ENCODE measurements around the gene CXCR6. TPM values are rescaled to one million over a fixed set of nuclear protein-coding genes. Genes with fewer than 3 reads are reported as not detected.

The CXCR6 gene
- total RNA-seq, 4 donors from 2014 or later: 0.54 to 3.5 (median 0.87) TPM; not detected in 1

DNA sequence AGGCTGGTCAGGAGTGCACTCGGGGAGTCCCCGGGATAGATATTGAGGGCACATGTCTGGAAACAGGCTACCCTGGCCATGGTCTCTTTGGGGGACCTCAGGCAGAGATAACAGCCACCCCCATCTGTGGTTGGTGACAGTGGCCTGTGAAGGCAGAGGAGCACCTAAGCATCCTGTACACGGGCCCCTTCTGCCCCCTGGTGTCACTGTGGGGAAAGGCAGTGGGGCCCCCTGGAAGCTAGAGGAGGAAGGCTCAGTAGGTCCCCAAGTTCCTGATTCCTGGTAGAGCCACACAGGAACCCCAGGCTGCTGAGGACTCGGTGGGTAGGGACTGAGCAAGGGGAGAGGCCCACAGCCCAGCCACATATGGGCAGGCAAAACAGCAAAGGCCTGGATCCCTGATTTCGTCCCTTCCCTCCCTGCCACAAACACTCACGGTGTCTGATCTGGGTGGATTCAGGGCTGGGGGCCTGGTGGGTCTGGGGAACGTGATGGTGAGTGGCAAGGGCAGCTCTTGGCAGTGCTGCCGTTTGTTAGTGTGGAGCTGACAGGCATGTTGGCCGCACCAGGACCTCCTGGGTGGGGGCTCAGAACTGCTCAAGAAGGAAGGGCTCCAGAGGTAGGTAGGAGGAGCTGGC lies 14.1 kb upstream of the CXCR6 start:
- H3K27me3 ChIP-seq: no peaks in the 10 kb centered on the region
- no peak overlapping the region for H3K4me3 ChIP-seq
- H3K4me1 ChIP-seq: no peaks in the 10 kb centered on the region
- WGBS, 2 donors (ENCODE audit: low coverage in 1 of 2): 20% methylated on average over 1 of the region's 9 CpGs; no CpG with 5 or more reads in 1 of the 2 donors
- no peak overlapping the region for H3K27ac ChIP-seq
- peaks cover 0 to 97% of the 10 kb centered on the region in 2 donors for H3K36me3 ChIP-seq
- TF ChIP-seq POLR2A (IDR thresholded peaks at IDR 0.05) (no peak), POLR2AphosphoS5 (IDR thresholded peaks at IDR 0.05) (no peak)
- TF ChIP-seq, protein P1, sequence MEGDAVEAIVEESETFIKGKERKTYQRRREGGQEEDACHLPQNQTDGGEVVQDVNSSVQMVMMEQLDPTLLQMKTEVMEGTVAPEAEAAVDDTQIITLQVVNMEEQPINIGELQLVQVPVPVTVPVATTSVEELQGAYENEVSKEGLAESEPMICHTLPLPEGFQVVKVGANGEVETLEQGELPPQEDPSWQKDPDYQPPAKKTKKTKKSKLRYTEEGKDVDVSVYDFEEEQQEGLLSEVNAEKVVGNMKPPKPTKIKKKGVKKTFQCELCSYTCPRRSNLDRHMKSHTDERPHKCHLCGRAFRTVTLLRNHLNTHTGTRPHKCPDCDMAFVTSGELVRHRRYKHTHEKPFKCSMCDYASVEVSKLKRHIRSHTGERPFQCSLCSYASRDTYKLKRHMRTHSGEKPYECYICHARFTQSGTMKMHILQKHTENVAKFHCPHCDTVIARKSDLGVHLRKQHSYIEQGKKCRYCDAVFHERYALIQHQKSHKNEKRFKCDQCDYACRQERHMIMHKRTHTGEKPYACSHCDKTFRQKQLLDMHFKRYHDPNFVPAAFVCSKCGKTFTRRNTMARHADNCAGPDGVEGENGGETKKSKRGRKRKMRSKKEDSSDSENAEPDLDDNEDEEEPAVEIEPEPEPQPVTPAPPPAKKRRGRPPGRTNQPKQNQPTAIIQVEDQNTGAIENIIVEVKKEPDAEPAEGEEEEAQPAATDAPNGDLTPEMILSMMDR (IDR thresholded peaks at IDR 0.05): peak in 3 of 4 experiments; percentile 38 to 60 (median 39)
- H3K9me3 ChIP-seq: no peaks in the 10 kb centered on the region
- ATAC-seq: no peak

DNA sequence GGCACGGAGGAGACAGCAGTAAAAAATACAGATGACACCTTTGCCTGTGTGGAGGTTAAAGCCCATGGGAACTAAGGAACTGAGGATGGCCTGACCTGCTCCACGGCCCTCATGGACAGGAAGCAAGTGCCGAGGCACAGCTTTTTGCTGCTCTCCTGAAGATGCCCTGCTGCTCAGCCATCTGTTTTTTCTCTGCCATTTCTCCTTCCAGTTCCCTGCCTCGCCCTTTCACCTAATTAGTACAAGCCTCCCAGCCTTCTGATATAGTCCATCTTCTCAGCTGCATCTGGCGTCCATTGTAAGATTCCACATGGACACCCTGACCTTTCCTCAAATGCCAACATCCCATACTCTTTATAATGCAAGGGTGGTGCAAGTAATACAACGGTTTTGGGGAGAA lies 11.8 kb upstream of the CXCR6 start:
- no peak overlapping the region for H3K4me3 ChIP-seq
- no peak overlapping the region for H3K27ac ChIP-seq
- H3K36me3 ChIP-seq: peaks cover 0 to 100% of the 10 kb centered on the region in 2 donors
- ATAC-seq: no peak
- H3K27me3 ChIP-seq: no peaks in the 10 kb centered on the region
- H3K9me3 ChIP-seq: no peaks in the 10 kb centered on the region
- no peak for TF ChIP-seq POLR2A (IDR thresholded peaks at IDR 0.05)
- no peak for TF ChIP-seq EP300 (IDR thresholded peaks at IDR 0.05)
- TF ChIP-seq POLR2AphosphoS5 (IDR thresholded peaks at IDR 0.05): no peak
- TF ChIP-seq, protein P1 (IDR thresholded peaks at IDR 0.05): no peak
- WGBS, 2 donors (ENCODE audit: low coverage in 1 of 2): 82 to 90% methylated on average over 4 of the region's 6 CpGs
- no peaks in the 10 kb centered on the region for H3K4me1 ChIP-seq

DNA sequence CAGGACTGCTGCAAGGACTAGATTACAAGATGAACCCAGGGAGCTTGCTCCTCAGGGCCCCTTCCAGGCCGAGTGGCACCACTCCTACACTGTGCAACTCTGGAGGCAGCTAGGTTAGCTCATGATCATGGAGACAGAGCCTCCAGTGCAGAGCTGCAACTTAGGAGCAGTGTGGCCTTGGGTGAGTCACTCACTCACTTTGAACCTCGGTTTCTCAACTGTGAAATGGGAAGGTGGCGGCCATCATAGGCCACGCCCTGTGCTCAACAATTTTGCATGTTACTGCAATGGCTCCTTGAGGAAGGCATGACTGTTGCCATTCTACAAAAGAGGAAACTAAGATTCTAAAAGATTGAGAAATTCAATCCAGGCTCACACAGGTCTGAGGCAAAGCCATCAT lies 11.2 kb upstream of the CXCR6 start:
- Histone ChIP-seq H3K36me3 (peaks cover 0 to 100% of the 10 kb centered on the region in 2 donors), H3K4me1 (no peaks in the 10 kb centered on the region), H3K27ac (no peak overlapping the region), H3K4me3 (no peak overlapping the region), H3K27me3 (no peaks in the 10 kb centered on the region), H3K9me3 (no peaks in the 10 kb centered on the region)
- no peak for ATAC-seq
- TF ChIP-seq EP300 (IDR thresholded peaks at IDR 0.05) (no peak), POLR2AphosphoS5 (IDR thresholded peaks at IDR 0.05) (no peak), POLR2A (IDR thresholded peaks at IDR 0.05) (no peak)
- TF ChIP-seq, protein P1 (IDR thresholded peaks at IDR 0.05): no peak
- WGBS, 2 donors (ENCODE audit: low coverage in 1 of 2): 95% methylated on average over 3 to 4 of the region's 4 CpGs

DNA sequence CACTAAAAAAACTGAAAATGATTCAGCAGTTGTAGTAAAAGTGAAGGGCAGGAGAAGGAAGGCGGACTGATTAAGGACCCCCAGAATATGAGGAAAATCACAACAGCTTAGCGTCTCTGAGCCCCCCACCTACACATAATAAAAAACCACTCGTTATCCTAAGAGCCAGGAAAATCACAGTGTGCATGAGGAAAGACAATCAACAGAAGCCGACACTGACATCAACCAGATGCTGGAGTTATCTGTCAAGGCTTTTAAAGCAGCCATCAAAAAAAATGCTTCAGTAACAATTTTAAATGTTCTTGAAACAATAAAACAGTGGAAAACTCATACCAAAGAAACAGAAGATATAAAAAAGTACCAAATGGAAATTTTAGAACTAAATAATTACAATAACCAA lies 9.7 kb upstream of the CXCR6 start:
- TF ChIP-seq, protein P1 (IDR thresholded peaks at IDR 0.05): no peak
- TF ChIP-seq POLR2A (IDR thresholded peaks at IDR 0.05): no peak
- no peak for TF ChIP-seq POLR2AphosphoS5 (IDR thresholded peaks at IDR 0.05)
- TF ChIP-seq EP300 (IDR thresholded peaks at IDR 0.05): no peak
- no peaks in the 10 kb centered on the region for H3K9me3 ChIP-seq
- no peaks in the 10 kb centered on the region for H3K27me3 ChIP-seq
- no peak overlapping the region for H3K27ac ChIP-seq
- ATAC-seq: no peak
- peaks cover 0 to 100% of the 10 kb centered on the region in 2 donors for H3K36me3 ChIP-seq
- WGBS, 2 donors (ENCODE audit: low coverage in 1 of 2): 56 to 63% methylated on average over 1 to 4 of the region's 4 CpGs
- H3K4me3 ChIP-seq: no peak overlapping the region
- H3K4me1 ChIP-seq: peaks cover 0 to under 1% (median 0%) of the 10 kb centered on the region in 3 donors

DNA sequence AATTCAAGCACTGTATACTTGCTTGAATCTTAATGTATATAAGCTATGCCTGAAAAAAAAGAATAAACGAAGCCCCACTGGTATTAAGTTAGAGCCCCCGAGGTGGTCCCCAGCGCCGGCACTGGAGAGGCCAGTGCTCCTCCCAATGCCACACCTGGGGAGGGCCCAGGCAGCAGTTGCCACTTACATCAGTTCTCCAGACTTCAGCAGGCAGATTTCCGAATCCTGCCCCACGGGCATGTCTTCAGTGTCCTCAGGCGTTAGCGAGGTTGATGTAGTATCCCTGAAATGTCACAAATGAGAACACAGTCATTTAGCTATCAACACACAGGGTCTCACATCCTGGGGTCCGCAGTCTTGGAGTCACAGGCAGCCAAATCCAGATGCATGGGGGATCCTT lies 7.0 kb upstream of the CXCR6 start:
- whole genome bisulfite sequencing, 2 donors (ENCODE audit: low coverage in 1 of 2): 67 to 69% methylated on average over 1 to 4 of the region's 9 CpGs
- peaks cover 0 to 74% of the 10 kb centered on the region in 2 donors for H3K36me3 ChIP-seq

More for the DNA sequence above, 7.0 kb upstream of the CXCR6 start:
- Histone ChIP-seq H3K4me3 (no peak overlapping the region), H3K27ac (no peak overlapping the region), H3K27me3 (no peaks in the 10 kb centered on the region), H3K9me3 (no peaks in the 10 kb centered on the region), H3K4me1 (peaks cover 0 to 10% (median 0%) of the 10 kb centered on the region in 3 donors)
- no peak for ATAC-seq
- TF ChIP-seq EP300 (IDR thresholded peaks at IDR 0.05): no peak
- TF ChIP-seq, protein P1 (IDR thresholded peaks at IDR 0.05): no peak
- TF ChIP-seq POLR2A (IDR thresholded peaks at IDR 0.05): no peak
- no peak for TF ChIP-seq POLR2AphosphoS5 (IDR thresholded peaks at IDR 0.05)
